ENCODE data around the gene SPTLC3. TPM values are rescaled to one million over a fixed set of nuclear protein-coding genes. Genes with fewer than 3 reads are reported as not detected.

Gene SPTLC3
- total RNA-seq, 1 experiment from 2014 or later: 7.5 TPM

GRCh38 chr20:12965212-12965869 is 43.4 kb upstream of the SPTLC3 start:
- Mint-ChIP-seq H3K4me1 (ENCODE audit: low read depth, unreplicated experiment) (no peaks in the 10 kb centered on the region), H3K4me3 (ENCODE audit: low read depth, unreplicated experiment) (no peak overlapping the region), H3K9me3 (ENCODE audit: low read depth, unreplicated experiment) (no peaks in the 10 kb centered on the region), H3K36me3 (ENCODE audit: insufficient read depth, unreplicated experiment) (no peaks in the 10 kb centered on the region), H3K27ac (ENCODE audit: unreplicated experiment) (no peak overlapping the region), H3K27me3 (ENCODE audit: unreplicated experiment) (peaks cover 8% of the 10 kb centered on the region)
- intact Hi-C loops (cut with micrococcal nuclease; ENCODE audit: unreplicated experiment): no loop called here
- CTCF ChIA-PET: interaction anchor here (1.5 to 3.0 kb wide), 2 partner anchors 36 to 40 kb away, joined by 4 to 18 read pairs; no protein-coding TSS in a partner anchor
- TF ChIP-seq CTCF (IDR thresholded peaks at IDR 0.05; ENCODE audit: unreplicated experiment): no peak
- no TSS peak for BruUV-seq (replicated peaks)
- no peak for DNase-seq

- peaks cover 8% of the 10 kb centered on the region for H3K27me3 Mint-ChIP-seq (ENCODE audit: unreplicated experiment)
- no peak for DNase-seq
- no peaks in the 10 kb centered on the region for H3K4me1 Mint-ChIP-seq (ENCODE audit: low read depth, unreplicated experiment)
- no peak overlapping the region for H3K27ac Mint-ChIP-seq (ENCODE audit: unreplicated experiment)
- H3K9me3 Mint-ChIP-seq (ENCODE audit: low read depth, unreplicated experiment): no peaks in the 10 kb centered on the region
- no peak overlapping the region for H3K4me3 Mint-ChIP-seq (ENCODE audit: low read depth, unreplicated experiment)
- TF ChIP-seq CTCF (IDR thresholded peaks at IDR 0.05; ENCODE audit: unreplicated experiment): no peak
- H3K36me3 Mint-ChIP-seq (ENCODE audit: insufficient read depth, unreplicated experiment): no peaks in the 10 kb centered on the region
- no TSS peak for BruUV-seq (replicated peaks)
- CTCF ChIA-PET: interaction anchor here (1.5 to 3.0 kb wide), 2 partner anchors 36 to 40 kb away, joined by 4 to 18 read pairs; no protein-coding TSS in a partner anchor
- intact Hi-C loops (cut with micrococcal nuclease; ENCODE audit: unreplicated experiment): loop anchor here (1.0 kb wide), 1 partner anchor 41 kb away; no protein-coding TSS in a partner anchor
Measured at GRCh38 chr20:12965870-12966251, 42.9 kb upstream of the SPTLC3 start.

- BruUV-seq (replicated peaks): no TSS peak
- Mint-ChIP-seq H3K36me3 (ENCODE audit: insufficient read depth, unreplicated experiment) (no peaks in the 10 kb centered on the region), H3K4me3 (ENCODE audit: low read depth, unreplicated experiment) (no peak overlapping the region), H3K27me3 (ENCODE audit: unreplicated experiment) (peaks cover 8% of the 10 kb centered on the region), H3K4me1 (ENCODE audit: low read depth, unreplicated experiment) (no peaks in the 10 kb centered on the region), H3K27ac (ENCODE audit: unreplicated experiment) (no peak overlapping the region), H3K9me3 (ENCODE audit: low read depth, unreplicated experiment) (no peaks in the 10 kb centered on the region)
- no peak for TF ChIP-seq CTCF (IDR thresholded peaks at IDR 0.05; ENCODE audit: unreplicated experiment)
- intact Hi-C loops (cut with micrococcal nuclease; ENCODE audit: unreplicated experiment): loop anchor here (1.0 kb wide), 1 partner anchor 41 kb away; no protein-coding TSS in a partner anchor
- no peak for DNase-seq
- CTCF ChIA-PET: interaction anchor here (0.7 to 3.0 kb wide), 3 partner anchors 37 to 41 kb away, joined by 3 to 18 read pairs (median 4); no protein-coding TSS in a partner anchor
Measured at GRCh38 chr20:12966468-12967085, 42.2 kb upstream of the SPTLC3 start.

GRCh38 chr20:12967932-12968331 is 40.8 kb upstream of the SPTLC3 start:
- no peak for DNase-seq
- Mint-ChIP-seq H3K27ac (ENCODE audit: unreplicated experiment) (no peak overlapping the region), H3K4me3 (ENCODE audit: low read depth, unreplicated experiment) (no peak overlapping the region), H3K27me3 (ENCODE audit: unreplicated experiment) (peaks cover 8% of the 10 kb centered on the region), H3K4me1 (ENCODE audit: low read depth, unreplicated experiment) (no peaks in the 10 kb centered on the region), H3K36me3 (ENCODE audit: insufficient read depth, unreplicated experiment) (no peaks in the 10 kb centered on the region), H3K9me3 (ENCODE audit: low read depth, unreplicated experiment) (no peaks in the 10 kb centered on the region)
- BruUV-seq (replicated peaks): no TSS peak
- TF ChIP-seq CTCF (IDR thresholded peaks at IDR 0.05; ENCODE audit: unreplicated experiment): no peak
- CTCF ChIA-PET: no interaction called here
- intact Hi-C loops (cut with micrococcal nuclease; ENCODE audit: unreplicated experiment): no loop called here
